ENCODE results near the gene KRTAP4-7.
"Not testable (repeated sequence)": the region's sequence is repeated elsewhere in the genome, so short reads cannot be mapped to it uniquely, and the experiment has no call there.

The KRTAP4-7 gene

DNA sequence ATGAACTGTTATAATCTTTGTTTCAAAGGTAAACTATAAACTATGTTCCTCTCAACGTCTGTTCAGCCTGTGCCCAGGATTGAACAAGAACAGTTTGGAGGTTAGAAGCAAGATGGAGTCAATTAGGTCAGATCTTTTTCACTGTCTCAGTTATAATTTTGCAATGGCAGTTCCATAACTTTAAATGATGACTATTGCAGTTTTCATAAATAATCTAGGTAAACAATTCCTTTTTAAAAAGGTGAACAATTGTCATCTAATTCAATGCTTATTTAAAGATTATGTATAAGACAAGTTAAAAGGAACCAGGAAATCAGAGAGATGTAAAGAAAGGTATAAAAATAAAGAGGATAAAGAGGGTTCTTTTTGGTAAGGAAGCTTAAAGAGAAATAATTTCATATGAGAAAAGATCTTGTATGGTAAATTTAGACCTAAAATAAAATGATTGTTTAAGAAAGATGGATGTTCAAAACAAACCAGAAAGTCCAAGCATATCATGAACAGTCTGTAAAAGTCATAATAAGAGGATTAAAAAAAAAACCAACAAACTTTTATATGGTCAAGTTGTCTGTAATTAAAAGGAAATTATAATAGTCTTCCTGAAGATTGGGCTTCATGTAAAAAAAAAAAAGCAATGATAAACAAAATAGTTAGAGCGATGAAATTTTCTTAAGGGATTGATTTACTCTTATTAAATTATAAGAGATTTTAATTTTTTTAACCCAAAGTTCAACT, 27.4 kb downstream of the KRTAP4-7 start:
- Histone ChIP-seq H3K36me3 (ENCODE audit: insufficient read depth, low read length) (no peaks in the 10 kb centered on the region), H3K4me1 (ENCODE audit: insufficient read depth, low read length) (no peaks in the 10 kb centered on the region), H3K9ac (ENCODE audit: low read depth, low read length) (no peak overlapping the region), H3K9me3 (ENCODE audit: control insufficient read depth, insufficient read depth, low read length) (peaks cover 8% of the 10 kb centered on the region)

DNA sequence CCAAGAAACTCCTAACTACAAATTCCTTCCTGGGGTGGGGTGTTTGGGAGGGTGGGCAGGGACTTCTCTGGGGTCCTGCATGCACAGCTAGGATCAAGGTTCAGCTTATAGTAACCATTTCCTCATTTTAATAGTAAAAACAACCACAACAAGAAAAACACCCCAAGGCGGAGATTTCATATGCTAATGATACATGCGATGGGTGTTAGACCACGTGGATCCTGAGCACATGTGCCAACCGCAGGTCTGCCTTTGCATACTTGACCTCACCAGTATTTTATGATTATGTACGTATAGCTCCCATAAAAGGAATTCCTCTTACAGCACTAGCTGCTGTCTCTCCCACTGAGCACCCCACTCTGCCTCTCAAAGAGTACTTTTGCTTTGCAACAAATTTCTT, 32.3 kb downstream of the KRTAP4-7 start:
- Histone ChIP-seq H3K4me1 (ENCODE audit: insufficient read depth, low read length) (no peaks in the 10 kb centered on the region), H3K9me3 (ENCODE audit: control insufficient read depth, insufficient read depth, low read length) (peaks cover 8% of the 10 kb centered on the region), H3K36me3 (ENCODE audit: insufficient read depth, low read length) (no peaks in the 10 kb centered on the region), H3K9ac (ENCODE audit: low read depth, low read length) (no peak overlapping the region)

DNA sequence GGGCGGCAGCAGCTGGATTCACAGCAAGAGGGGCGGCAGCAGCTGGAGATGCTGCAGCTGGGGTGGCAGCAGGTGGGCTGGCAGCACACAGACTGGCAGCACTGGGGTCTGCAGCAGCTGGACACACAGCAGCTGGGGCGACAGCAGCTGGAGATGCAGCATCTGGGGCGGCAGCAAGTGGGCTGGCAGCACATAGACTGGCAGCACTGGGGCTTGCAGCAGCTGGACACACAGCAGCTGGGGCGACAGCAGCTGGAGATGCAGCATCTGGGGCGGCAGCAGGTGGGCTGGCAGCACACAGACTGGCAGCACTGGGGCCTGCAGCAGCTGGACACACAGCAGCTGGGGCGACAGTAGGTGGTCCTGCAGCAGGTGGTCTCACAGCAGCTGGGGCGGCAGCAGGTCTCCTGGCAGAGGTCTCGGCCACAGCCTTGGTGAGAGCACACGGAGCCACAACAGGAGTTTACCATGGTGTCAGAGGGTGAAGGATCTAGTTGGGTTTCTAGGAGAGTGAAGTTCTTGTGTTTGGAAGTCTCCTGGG, 34.0 kb downstream of the KRTAP4-7 start, which contains the start of gene KRTAP4-11:
KRTAP4-11 (minus strand) TSS at position 528 of the 541 bp plus-strand sequence; CDS start at position 470, 58 bp downstream.
- H3K36me3 ChIP-seq (ENCODE audit: insufficient read depth, low read length); H3K4me1 ChIP-seq (ENCODE audit: insufficient read depth, low read length); H3K9me3 ChIP-seq (ENCODE audit: control insufficient read depth, insufficient read depth, low read length); H3K9ac ChIP-seq (ENCODE audit: low read depth, low read length): not testable (repeated sequence)

DNA sequence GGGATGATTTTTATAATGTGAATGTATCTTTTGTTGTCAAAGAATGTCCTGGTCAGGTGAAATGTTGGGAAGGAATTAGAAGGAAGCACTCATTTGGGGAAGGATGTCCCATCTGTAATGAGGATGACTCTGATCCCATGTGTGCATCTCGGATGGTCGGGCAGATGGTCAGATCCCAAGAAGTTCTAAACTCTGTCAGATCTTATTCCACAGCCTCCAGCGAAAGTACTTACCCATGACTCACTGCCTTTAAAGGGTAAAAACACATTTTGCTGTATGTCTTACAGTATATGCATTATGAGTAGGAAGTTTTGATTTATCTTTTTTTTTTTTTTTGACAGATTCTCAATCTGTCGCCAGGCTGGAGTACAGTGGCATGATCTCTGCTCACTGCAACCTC, 34.8 kb downstream of the KRTAP4-7 start:
- Histone ChIP-seq H3K36me3 (ENCODE audit: insufficient read depth, low read length) (no peaks in the 10 kb centered on the region), H3K9me3 (ENCODE audit: control insufficient read depth, insufficient read depth, low read length) (no peaks in the 10 kb centered on the region), H3K9ac (ENCODE audit: low read depth, low read length) (no peak overlapping the region), H3K4me1 (ENCODE audit: insufficient read depth, low read length) (no peaks in the 10 kb centered on the region)

DNA sequence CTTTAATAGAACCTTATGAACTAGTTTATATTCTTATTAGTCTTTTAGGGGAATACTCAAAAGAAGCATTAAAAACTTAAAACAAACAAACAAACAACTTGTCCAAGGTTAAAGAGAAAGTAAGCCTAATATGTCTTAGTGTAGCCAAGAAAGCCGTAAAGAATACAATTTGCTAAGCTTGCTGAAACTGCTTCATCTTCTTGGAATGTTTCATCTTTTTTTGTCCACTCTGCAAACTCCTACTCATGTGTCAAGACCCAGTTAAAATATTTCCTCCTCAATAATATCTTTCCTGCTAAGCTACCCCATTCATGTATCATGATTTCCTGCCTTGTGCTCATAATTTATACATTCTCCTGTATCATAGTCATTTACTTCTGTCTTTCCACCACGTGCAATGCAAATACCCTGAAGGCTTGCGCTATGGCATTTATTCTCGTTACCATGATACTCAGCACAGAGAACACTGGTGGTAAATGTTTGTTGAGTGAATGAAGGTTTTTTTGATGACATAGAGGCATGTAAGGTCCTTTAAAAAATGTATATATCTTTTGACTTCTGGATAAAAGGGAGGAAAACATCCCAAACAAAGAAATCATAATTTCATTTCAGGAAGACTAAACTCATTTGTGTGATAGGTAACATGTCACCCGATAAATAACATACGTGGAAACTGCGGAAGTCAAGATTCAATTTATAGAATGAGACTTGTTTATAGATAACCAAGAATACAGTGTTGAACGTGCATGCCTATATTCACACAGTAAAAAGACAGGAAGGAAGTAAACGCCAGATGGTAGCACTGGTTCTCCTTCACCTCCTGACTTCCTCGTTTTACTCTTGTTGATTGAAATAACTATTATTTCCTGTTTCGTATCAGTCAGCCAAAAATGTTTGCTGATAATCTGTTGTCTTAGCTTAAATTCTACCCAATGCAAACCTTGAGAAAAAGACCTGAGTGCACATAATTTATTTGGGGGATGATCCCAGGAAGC, 36.0 kb downstream of the KRTAP4-7 start:
- H3K9ac ChIP-seq (ENCODE audit: low read depth, low read length); H3K4me1 ChIP-seq (ENCODE audit: insufficient read depth, low read length): not testable (repeated sequence)

DNA sequence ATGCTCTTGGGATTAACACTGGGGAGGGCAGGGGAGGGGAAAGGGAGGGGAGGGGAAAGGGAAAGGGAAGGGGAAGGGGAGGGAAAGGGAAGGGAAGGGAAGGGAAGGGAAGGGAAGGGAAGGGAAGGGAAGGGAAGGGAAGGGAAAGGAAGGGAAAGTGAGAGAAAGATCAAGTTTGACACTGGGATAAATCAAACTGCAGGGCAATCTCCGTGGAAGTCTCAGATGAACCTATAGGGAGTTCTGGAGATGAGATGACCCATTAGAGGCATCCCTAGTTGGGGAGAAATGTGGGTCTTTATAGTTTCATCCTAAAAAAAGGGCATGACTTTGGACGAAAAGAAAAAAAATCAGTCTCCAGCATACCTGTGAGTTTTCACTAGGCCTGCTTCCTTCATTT, 37.8 kb downstream of the KRTAP4-7 start:
- H3K4me1 ChIP-seq (ENCODE audit: insufficient read depth, low read length) = no peaks in the 10 kb centered on the region
- H3K36me3 ChIP-seq (ENCODE audit: insufficient read depth, low read length) = no peaks in the 10 kb centered on the region
- H3K9me3 ChIP-seq (ENCODE audit: control insufficient read depth, insufficient read depth, low read length) = no peaks in the 10 kb centered on the region
- H3K9ac ChIP-seq (ENCODE audit: low read depth, low read length) = no peak overlapping the region

More for the DNA sequence above, 36.0 kb downstream of the KRTAP4-7 start:
- not testable (repeated sequence) for H3K9me3 ChIP-seq (ENCODE audit: control insufficient read depth, insufficient read depth, low read length); H3K36me3 ChIP-seq (ENCODE audit: insufficient read depth, low read length)

DNA sequence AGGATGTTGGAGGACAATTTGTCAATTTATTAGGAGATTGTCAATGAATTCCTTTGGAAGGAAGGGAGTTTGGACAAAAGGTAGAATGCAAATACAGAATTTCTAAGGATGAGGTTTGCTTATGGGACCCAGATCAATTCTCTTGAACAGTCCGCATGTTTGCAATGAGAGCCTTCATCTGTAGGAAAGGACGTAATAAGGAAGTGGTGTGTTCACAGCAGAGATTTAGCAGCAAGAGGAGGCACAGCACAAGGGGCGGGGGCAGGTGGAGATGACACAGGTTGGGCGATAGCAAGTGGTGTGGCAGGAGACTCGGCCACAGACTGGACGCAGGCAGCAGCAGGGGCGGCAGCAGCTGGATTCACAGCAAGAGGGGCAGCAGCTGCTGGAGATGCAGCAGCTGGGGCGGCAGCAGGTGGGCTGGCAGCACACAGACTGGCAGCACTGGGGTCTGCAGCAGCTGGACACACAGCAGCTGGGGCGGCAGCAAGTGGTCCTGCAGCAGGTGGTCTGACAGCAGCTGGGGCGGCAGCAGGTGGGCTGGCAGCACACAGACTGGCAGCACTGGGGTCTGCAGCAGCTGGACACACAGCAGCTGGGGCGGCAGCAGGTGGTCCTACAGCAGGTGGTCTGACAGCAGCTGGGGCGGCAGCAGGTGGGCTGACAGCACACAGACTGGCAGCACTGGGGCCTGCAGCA, 39.5 kb downstream of the KRTAP4-7 start:
- not testable (repeated sequence) for H3K9me3 ChIP-seq (ENCODE audit: control insufficient read depth, insufficient read depth, low read length); H3K4me1 ChIP-seq (ENCODE audit: insufficient read depth, low read length); H3K9ac ChIP-seq (ENCODE audit: low read depth, low read length); H3K36me3 ChIP-seq (ENCODE audit: insufficient read depth, low read length)

DNA sequence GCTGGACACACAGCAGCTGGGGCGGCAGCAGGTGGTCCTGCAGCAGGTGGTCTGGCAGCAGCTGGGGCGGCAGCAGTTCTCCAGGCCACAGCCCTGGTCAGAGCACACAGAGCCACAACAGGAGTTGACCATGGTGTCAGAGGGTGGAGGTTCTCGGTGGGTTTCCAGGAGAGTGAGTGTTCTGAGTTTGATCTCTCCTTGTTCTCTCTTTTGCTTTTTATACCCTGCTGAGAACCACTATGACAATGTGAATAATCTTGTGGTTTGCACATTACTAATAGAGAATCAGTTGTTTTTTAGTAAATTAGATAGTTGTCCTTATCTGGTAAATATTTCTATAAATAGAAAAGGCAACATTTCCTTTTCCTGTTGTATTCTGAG, 40.0 kb downstream of the KRTAP4-7 start, which contains the start of gene KRTAP4-12:
KRTAP4-12 (minus strand) TSS at position 192 of the 381 bp plus-strand sequence; CDS start at position 132, 60 bp downstream.
- H3K9ac ChIP-seq (ENCODE audit: low read depth, low read length); H3K36me3 ChIP-seq (ENCODE audit: insufficient read depth, low read length); H3K4me1 ChIP-seq (ENCODE audit: insufficient read depth, low read length): not testable (repeated sequence)

DNA sequence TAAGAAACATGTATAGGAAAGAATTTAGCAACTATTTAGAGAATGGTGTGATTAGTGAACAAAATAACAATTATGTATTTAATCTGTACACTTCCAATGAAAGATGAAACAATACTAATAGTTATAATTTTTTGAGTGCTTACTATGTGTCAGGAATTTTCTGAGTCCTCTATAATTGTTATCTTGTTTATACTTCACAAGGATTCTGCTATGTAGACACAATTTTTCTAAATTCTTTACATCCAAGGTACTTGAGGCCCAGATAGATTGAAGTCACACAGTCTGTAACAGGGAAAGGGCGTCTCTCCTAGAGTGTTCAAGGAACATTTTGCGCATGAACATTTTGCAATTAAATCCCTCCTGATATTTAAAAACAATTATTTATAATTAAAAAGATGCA, 41.1 kb downstream of the KRTAP4-7 start:
- Histone ChIP-seq H3K36me3 (ENCODE audit: insufficient read depth, low read length) (no peaks in the 10 kb centered on the region), H3K9ac (ENCODE audit: low read depth, low read length) (no peak overlapping the region), H3K4me1 (ENCODE audit: insufficient read depth, low read length) (no peaks in the 10 kb centered on the region), H3K9me3 (ENCODE audit: control insufficient read depth, insufficient read depth, low read length) (no peaks in the 10 kb centered on the region)

More for the DNA sequence above, 40.0 kb downstream of the KRTAP4-7 start, which contains the start of gene KRTAP4-12:
- H3K9me3 ChIP-seq (ENCODE audit: control insufficient read depth, insufficient read depth, low read length) = not testable (repeated sequence)

DNA sequence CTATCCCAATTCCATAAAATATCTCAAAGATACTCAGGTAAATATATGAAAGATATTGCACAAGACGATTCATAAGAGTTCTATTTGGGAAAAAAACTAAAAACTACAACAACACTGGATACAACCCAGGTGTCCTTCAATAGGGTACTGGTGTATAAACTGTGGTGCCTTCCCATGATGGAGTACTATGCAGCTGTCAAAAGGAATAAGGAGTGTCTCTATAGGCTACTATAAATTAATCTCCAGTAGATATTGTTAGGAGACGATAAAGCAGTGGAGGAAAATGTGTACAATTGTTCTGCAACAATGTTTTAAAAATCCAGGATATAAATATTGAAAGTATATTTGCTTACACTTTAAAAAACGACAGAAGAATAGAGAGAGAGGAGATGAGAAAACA, 42.5 kb downstream of the KRTAP4-7 start:
- Histone ChIP-seq H3K36me3 (ENCODE audit: insufficient read depth, low read length) (no peaks in the 10 kb centered on the region), H3K4me1 (ENCODE audit: insufficient read depth, low read length) (no peaks in the 10 kb centered on the region), H3K9ac (ENCODE audit: low read depth, low read length) (no peak overlapping the region), H3K9me3 (ENCODE audit: control insufficient read depth, insufficient read depth, low read length) (no peaks in the 10 kb centered on the region)

DNA sequence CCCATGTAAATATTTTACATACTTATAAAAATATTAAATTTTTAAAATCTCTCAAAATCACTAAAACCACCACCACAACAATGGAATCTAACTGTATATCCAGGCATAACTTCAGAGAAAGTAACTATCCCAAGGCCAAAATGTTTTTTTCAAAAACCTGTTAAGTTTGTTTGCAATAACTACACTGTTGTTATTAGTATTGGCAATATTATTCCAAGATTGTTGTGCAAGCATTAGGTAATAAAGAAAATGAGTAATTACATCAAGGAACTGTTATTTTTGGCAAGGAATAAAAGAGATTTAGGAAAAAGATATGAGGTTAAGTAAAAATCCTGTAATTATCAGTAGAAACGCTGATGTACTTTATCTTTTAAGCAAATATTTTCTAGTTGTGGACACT, 43.4 kb downstream of the KRTAP4-7 start:
- Histone ChIP-seq H3K4me1 (ENCODE audit: insufficient read depth, low read length) (no peaks in the 10 kb centered on the region), H3K9ac (ENCODE audit: low read depth, low read length) (no peak overlapping the region), H3K36me3 (ENCODE audit: insufficient read depth, low read length) (no peaks in the 10 kb centered on the region), H3K9me3 (ENCODE audit: control insufficient read depth, insufficient read depth, low read length) (no peaks in the 10 kb centered on the region)

DNA sequence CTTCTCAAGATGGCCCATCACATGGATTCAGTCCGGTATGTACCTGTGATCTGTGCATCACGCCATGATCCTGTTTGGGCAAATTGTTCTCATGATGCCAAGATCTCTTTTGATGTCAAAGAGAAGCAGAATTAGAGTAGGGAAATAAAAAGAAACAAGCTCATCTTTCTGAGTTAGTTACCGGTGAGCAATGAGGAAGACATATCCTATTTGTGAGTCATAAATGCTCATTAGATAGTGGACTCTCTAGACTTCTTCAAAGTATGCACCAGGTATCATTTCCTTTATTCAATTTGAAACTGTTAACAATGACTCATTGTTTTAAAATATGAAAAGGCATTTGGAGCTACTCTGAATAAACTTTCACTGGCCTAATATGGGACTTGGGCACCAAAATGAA, 48.0 kb downstream of the KRTAP4-7 start:
- Histone ChIP-seq H3K9ac (ENCODE audit: low read depth, low read length) (no peak overlapping the region), H3K4me1 (ENCODE audit: insufficient read depth, low read length) (no peaks in the 10 kb centered on the region), H3K9me3 (ENCODE audit: control insufficient read depth, insufficient read depth, low read length) (peaks cover 4% of the 10 kb centered on the region; the same call in 1 of the 2 replicates), H3K36me3 (ENCODE audit: insufficient read depth, low read length) (no peaks in the 10 kb centered on the region)

DNA sequence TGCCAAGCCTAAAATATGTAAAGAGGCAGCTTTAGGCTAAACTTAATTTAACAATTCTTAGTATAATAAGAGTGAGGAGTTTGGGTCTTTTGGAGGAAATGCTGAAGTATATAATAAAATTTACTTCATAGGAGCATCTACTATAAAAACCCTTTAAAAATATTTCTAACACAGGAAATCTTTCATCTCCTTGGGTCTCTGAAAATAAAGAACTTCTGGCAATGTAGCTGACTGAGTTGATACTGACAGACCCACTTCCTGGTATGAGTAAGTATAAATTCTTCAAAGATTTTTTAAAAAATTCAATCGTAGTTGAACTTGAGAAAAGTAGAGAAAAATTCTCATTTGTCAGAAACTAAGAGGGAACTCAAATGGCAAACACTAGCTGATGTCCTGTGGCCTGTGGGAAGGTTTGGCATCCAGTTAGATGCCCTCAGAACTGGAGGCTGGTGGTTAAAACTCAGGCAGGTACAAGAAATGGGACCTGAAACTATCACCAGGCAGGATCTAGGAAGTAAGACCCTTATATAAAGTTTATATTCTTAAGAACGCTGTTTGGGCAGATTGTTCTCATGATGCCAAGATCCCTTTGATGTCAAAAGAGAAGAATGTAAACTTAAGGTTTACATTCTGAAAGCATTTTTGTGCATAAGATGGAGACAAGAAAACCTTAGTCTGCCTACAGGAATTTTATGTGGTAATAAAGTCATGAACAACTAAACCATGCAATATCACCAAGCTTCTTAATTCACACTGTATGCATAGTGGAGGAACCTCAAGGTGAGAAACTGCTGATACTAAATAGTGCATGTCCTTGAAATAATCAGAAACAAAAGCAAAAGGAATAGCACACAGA, 50.2 kb downstream of the KRTAP4-7 start:
- Histone ChIP-seq H3K9ac (ENCODE audit: low read depth, low read length) (no peak overlapping the region), H3K4me1 (ENCODE audit: insufficient read depth, low read length) (no peaks in the 10 kb centered on the region), H3K9me3 (ENCODE audit: control insufficient read depth, insufficient read depth, low read length) (peaks cover 4% of the 10 kb centered on the region; the same call in 1 of the 2 replicates), H3K36me3 (ENCODE audit: insufficient read depth, low read length) (no peaks in the 10 kb centered on the region)
